HG02981 (cell line): ENCODE data around the gene KCNJ14.
"Not testable (repeated sequence)": the region's sequence is repeated elsewhere in the genome, so short reads cannot be mapped to it uniquely, and the experiment has no call there.

ENCODE experiments used
- ATAC-seq: cut with Tn5 transposase; IDR thresholded peaks from one replicate; pipeline ENCODE4 v1.9.1; 2021; ENCODE audit warnings: mild to moderate bottlenecking, moderate library complexity; ENCODE audit not compliant: unreplicated experiment

Gene KCNJ14

DNA sequence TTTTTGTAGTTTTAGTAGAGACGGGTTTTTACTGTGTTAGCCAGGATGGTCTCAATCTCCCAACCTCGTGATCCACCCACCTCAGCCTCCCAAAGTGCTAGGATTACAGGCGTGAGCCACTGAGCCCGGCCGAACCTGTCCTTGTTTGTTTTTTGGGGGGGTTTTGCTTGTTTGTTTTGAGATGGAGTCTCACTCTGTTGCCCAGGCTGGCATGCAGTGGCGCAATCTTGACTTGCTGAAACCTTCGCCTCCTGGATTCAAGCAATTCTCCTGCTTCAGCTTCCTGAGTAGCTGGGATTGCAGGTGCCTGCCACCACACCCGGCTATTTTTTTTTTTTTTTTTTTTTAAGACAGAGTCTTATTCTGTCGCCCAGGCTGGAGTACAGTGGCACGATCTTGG lies 31.3 kb downstream of the KCNJ14 start:
- ATAC-seq: not testable (repeated sequence)

DNA sequence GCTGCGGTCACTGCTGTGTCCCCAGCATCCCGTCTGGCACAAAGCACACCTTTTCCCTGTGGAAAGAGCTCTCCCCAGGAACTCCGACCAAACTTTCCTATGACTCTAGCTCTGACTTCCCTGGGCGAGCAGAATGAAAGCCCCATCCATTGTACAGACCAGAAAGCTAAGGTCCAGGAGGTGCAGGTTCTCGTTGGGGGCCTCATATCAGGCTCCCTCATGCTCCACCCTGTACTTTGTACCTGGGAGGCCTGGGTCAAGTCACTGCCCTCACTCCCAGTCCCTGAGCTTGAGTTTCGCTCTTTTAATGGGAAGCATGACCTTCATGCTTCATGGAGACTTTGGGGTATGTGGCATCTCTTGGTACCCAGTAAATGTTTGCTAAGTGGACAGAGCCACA lies 32.2 kb downstream of the KCNJ14 start:
- ATAC-seq: no peak

DNA sequence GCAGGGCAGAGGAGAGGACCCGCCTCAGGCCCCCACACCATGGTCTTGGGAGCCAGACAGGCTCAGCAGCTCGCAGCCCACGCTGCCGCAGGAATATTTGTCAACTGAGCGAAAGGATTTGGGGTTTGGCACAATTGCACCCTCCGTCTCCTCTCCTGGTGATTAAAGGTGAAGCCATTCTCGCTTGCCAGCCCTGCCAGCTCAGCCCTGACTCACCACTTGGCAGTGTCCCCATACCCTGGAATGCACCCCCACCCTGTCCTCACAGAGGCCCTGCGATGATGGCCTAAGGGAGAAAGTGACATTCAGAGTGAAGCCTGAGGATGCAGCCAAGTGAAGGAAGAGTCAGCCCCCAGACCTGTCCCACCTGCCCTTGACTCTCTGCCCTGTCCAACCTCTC lies 32.6 kb downstream of the KCNJ14 start:
- ATAC-seq: no peak

DNA sequence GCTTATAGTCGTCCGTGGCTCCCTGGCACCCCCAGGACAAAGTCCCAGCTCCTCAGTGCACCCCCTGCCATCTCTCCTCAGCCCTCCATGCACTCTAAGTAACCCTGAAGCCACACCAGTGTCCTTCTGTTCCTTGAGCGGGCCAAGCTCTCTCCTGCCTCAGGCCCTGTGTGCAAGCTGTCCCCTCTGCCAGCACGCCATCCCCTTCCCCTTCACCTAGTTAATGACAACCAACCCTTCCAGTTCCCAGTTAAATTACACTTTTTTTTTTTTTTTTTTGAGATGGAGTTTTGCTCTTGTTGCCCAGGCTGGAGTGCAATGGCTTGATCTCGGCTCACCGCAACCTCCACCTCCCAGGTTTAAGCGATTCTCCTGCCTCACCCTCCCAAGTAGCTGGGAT lies 33.1 kb downstream of the KCNJ14 start:
- ATAC-seq: not testable (repeated sequence)

DNA sequence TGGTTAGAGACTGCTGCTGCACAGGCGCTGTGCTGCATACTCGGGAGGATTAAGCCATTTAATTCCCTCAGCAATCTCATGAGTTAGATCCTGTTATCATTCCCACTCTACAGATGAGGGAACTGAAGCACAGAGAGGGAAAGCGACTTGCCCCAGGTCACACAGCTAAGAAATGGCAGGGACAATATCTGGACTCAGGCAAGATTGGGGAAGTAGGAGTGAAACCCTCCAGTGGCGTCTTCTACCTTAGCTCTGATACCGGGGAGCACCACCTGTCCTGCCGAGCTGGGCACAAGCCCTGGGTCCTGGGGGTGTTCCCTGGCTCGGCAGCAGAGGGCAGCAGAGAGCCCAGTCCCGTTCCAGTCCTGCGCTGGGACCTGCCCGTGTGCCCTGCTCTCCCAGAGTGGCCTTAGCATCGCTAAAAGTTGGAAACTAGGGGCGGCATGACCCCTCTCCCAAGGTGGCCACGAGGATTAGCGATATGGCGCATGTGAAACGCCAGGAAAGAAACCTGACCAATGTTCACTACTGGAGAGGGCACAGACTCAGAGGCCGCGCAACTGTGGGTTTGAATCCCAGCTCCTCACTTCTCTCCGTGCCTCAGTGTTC lies 34.3 kb downstream of the KCNJ14 start:
- peak; percentile 47 for ATAC-seq

DNA sequence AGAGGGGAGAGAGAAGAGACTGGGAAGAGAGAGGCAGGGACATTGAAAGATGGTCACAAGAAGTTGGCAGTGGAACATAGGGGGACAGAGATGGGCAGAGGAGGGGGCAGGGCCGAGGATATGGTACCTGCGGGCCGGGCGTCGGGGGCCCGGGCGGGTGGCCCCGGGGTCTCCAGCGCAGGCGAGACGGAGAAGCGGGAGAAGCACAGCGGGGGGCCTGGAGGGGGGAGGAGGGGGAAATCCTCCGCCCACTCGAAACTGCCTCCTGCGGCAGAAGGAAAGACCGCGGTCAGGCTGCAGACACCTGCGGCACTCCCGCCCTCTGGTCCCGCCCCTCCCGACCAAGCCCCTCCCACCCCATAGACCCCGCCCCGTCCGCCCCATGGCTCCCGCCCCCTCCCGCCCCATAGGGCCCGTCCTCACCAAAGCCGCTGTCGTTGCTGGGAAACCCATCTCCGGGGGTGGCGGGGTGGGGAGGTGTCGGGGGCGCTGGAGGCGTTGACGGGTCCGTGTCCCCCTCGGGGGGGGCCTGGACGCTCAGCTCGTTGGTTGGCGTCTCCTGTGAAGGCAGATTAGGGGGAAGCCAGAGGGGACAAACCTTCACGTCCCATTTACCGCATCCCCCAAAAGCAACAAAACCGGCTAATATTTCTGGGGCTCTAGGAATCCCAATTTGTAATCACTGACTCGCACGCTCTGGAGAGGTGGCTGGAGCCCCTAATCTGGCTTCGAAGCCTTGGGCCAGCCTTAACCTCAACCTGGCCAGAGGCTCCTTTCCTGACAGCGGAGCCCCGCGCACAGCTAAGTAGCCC lies 35.8 kb downstream of the KCNJ14 start:
- no peak for ATAC-seq

DNA sequence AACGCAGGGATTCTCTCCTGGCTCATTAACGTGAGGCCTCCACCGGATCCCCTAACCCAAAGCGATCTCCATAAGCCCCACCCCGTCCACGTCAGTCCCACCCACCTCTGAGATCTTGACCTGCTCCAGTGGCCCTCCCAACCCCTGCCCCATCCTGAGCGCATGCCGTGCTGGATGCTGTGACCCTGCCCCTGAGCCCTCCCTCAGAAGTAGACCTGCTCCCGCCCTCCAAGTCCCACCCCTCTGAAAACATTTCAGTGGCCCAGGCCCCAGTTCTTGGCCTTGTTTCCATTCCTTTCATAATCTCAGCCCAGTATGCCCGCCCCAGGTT lies 36.4 kb downstream of the KCNJ14 start:
- ATAC-seq: no peak

DNA sequence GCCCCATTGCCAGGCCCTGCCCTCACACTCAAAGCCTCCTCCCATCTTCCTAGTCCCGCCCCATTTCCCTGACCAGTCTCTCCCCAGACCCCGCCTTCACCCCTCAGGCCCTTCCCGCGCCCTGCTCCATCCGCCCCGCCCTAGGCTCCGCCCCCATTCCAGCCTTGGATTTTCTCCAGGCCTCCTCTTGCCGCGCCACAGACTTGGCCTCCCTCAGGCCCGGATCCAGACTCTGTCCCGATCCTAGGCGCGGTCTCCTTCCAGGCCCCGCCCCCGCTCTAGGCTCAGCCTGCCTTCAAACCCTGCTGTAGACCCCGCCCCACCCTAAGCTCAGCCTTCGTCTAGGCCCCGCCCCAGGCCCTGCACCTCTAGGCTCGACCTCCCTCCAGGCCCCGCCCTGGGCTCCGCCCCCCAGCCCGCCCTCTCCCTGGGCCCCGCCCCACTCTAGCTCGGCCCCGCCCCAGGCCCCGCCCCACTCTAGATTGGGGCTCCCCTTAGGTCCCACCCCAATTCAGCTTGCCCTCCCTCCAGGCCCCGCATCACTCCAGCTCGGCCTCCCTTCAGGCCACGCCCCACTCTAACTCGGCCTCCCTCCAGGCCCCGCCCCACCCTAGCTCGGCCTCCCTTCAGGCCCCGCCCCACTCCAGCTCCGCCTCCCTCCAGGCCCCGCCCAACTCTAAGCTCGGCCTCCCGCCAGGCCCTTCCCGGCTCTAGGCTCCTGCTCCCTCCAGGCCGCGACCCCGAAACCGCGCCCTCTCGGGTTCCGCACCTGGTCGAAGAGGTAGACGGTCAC lies 37.7 kb downstream of the KCNJ14 start:
- peak; percentile 55 for ATAC-seq

DNA sequence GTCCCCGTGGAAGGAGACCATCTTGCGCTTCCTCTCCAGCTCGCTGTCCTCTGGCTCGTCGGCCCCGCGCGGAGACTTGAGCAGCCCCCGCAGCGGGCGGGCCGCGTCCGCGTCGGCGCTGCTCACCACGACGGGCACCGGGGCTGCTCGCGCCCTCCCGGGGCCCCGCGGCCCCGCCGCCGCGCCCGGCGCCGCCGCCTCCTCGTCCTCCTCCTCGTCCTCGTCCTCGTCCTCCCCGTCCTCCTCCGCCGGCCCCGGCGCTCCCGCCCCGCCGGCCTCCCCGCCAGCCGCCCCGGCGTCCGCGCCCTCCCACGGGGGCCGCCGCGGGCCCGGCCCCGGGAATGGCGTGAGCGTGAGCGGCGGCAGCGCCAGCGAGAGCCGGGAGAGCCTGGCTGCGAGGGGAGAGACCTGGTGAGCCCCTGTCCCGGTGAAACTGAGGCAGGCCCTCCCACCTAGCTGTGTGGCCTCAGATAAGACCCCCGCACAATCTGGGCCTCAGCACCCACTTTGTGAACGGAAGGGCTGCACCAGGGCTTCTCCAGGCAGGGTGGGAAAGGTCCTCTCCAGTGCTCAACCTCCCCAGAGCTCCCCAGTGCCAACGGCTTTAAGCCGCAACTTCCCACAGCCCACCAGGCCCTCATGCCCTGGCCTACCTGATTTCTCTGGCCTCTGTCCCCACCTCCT lies 38.5 kb downstream of the KCNJ14 start:
- ATAC-seq: peak; percentile 7

DNA sequence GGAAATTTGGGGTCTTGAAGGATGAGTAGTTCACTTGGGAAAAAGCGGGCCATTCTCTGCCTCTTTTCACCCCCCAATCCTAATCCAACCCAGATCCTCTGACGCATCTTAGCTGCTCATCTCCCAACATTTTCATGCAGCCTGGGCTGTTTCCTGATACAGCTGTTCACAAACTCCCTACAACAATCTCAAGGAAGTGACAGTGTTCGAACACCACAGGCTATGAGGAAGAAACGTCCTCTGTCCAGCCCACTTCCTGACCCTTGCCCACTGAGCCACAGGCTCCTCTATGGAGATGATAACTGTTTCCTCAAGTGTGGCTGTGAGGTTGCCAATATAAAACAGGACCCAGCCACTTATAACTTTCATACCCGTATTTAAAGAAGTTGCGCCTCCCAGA lies 40.0 kb downstream of the KCNJ14 start:
- ATAC-seq: no peak

DNA sequence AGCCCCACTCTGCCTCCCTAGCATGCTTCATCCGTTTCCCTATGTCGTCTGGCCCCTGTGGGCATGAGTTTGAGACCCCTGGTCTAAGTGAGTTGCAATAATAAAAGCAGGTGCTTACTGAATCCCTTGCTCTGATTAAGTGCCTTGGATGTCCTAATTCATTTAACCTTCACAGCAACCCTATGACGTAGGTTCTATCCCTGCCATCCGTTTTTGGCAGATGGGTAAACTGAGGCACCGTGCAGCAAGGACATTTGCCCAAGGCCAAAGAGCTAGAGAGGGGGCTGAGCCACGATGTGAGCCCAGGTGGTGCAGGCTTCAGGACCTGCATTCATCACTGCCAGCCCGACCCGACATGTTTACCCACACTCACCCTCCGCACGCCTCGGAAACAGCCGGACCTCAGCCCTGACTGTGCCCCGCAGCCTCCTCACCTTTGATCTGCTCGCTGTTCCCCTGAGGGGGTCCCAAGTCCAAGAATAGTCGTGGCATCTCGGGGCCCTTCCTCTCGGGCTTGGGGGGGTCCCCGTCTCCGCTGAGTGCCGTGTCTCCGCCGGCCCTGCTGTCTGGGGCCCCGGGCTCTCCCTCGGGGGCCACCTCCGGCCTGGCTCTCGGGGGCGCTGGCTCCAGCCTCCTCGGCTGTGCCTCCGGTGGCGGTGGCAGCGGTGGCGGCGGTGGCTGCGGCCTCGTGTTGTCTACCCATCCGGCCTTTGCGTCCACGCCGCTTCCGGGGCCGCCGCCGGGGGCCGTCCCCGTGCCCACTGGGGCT lies 41.8 kb downstream of the KCNJ14 start:
- ATAC-seq: no peak

DNA sequence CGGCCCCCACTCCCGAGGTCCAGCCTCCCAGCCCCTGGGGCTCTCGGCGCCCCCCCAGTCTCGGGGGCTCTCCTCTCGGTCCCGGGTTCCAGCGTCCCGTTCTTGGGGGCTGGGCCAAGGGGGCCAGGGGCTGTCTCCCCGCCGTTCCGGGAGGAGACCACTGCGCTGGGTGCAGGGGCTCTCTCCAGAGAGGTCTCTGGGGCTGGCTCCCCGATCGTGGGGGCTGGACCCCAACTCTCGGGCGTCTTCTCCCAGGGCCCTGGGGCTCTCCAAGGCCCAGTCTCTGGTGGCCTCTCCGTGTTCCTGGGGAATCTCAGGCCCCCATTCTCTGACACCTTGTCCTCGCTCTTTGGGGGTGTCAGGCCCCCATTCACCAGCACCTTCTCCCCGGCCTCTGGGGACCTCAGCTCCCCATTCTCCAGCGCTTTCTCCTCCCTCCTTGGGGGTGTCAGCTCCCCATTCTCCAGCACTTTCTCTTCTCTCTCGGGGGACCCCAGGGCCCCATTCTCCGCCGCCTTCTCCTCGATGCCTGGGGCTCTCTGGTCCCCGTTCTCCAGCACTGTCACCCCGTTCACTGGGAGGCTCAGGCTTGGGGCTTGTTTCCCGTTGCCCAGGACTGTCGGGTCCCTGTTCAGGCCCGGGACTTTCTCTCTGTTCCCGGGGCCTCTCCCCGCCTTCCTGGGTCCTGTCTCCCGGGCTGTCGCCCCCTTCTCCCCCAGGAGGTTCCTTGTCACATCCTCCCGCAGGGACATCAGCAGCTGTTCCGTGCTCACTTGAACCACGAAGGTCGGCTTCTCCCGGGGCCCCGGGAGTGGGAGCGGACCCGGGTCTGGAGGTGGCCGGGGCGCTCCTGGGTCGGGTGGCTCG lies 42.6 kb downstream of the KCNJ14 start:
- ATAC-seq: no peak

DNA sequence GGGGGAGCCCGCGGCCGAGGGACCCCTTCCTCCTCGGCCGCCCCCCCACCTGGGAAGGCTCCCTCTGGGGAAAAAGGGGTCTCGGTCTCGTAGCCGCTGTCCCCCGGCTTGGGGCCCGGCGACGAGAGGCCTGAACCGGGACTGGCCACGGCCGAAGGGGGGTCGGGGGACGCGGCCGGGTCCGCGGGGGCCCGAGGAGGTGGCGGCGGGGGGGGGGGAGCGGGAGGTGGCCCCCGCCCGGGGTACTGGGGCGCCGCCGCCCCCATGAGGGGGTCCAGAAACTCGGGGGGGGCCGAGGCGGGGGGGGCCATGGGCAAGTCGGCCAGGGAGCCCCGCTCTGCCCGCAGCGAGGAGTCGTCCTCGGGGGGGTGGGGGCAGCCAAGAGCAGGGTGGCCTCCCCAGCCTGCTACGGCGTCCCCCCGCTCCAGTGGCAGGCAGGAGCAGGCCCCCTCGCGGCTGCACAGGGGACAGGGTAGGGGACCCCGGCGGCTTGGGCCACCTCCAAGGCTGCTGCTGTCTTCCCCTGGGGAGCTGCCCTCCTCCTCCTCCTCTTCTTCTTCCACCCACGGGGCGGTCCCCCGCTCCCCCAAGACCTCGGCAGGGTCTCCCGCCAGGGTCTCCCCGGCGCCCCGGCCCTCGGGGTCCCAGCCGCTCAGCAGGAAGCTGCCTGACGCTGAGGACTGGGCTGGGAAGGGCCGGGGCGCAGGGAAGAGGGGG lies 43.4 kb downstream of the KCNJ14 start:
- no peak for ATAC-seq

DNA sequence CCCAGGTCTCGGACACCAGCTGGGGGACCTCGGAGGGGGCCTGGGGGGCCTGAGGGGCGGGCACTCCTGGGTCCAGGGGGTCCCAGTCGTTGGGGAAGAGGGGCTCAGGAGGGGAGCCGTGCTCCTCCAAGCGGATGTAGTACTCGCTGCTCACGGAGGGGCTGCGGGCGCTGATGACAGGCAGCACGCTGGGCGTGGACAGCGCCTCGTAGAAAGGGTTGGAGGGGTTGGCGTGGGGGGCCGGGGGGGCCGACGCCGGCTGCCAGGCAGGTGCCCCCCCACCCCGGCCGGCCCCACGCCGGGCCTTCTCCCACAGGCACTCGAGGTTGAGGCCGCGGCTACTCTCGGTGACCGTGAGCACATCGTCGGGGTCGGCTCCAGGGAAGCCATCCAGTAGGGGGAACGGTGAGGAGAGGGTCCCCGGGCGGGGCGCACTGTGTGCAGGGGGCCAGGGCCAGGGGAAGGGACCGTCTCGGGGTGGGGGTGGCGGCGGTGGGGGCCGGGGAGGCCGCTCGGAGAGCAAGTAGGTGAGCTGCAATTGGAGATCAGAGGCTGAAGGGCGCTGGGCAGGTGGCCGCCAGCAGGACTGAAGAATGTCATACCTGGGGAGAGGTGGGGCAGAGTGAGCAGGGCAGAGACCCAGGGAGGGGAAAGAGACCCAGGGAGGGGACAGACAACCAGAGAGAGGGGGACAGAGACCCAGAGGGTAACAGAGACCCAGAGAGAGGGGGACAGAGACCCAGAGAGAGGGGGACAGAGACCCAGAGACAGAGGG lies 44.1 kb downstream of the KCNJ14 start:
- no peak for ATAC-seq

DNA sequence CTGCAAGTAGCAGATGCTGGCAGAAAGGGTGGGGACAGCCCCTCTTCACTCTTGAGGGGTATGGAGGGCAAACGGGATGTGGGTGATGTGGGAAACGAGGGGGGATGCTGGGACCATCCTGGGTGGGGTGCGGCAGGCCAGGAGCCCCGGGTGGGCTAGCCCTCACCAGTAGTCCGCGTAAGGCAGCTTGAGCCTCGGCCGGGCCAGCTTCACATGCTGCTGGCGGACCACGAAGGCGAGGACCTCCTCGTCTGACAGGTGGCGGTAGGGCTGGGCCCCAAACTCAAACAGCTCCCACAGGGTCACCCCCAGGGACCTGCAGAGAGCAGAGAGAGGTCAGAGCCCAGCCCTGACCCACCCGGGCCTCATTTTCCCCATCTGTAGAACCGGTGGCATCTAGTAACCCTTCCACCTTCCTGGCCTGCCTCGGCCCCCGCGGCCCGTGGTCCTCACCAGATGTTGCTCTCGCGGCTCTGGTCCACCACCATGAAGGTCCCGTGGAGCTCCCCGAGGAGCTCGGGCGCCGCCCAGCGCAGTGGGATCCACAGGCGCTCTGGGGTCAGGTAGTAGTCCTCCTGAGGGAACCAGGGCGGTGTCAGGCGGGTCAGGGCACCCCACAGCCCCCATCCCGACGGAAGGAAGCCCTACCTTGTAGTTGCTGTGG lies 45.6 kb downstream of the KCNJ14 start:
- ATAC-seq: no peak

DNA sequence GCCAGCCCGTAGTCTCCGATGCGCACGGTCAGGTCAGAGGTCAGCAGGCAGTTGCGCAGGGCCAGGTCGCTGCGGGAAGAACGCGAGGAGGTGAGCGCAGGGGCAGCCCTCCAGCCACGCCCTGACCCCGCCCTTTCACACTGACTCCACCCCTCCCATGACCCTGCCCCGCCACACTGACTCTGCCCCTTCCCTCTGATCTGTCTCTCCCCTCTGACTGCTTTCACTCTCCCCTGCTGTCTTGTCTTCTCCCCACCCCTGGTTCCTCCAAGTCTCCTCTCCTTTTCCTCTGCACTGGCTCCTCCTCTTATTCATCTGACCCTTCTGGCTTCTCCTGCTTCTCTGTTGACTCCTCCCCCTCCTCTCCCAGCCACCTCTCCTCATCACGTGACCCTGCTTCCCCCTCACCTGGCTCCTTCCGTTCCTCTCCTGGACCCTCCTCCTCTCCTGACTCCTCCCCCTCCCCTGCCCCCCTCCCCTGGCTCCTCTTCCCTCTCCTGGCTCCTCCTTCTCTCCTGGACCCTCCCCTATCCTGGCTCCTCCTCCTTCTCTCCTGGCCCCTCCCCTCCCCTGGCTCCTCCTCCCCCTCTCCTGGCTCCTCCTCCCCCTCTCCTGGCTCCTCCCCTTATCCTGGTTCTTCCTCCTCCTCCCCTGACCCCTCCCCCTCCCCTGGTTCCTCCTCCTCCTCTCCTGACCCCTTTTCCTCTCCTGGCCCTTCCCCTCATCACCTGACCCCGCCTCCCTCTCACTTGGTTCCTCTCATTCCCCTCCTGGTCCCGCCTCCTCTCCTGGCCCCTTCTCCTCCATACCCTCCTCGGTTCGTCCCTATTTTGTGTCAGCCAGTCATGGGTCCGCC lies 46.3 kb downstream of the KCNJ14 start:
- ATAC-seq: no peak
